Posterior cingulate gyrus (tissue), 11 donors: ENCODE measurements around the gene SAMD5.
A peak's percentile ranks its signal among the peaks of the same experiment; 100 is the strongest.

Experiments
- DNase-seq, 10 donors: peaks; one replicate each; pipeline versions ENCODE4 v3.0.0 to v3.0.0-alpha.2; 2020 to 2021; ENCODE audit warnings: mixed read lengths in 3 of 10
- intact Hi-C: fragments of 100-400 bp; cut with DNase I; formaldehyde crosslinking; loops from one replicate; pipeline ENCODE4 v1.15.1; 2023

SAMD5 gene

GRCh38 chr6:147508042-147508865 is at the start of gene SAMD5:
Gene SAMD5 (plus strand): TSS chr6:147508690. CDS start chr6:147508929, 239 bp downstream.
- intact Hi-C loops = loop anchor here (10.0 kb wide), 4 partner anchors 147 to 1017 kb away; no protein-coding TSS in a partner anchor

GRCh38 chr6:147459780-147460179 is 48.7 kb upstream of the SAMD5 start:
- intact Hi-C loops = no loop called here
- no peak for DNase-seq

More at GRCh38 chr6:147508042-147508865, at the start of gene SAMD5:
- peak in 9 of 10 donors; percentile 30 to 91 (median 43) for DNase-seq

GRCh38 chr6:147463651-147464050 is 44.8 kb upstream of the SAMD5 start:
- intact Hi-C loops = no loop called here
- DNase-seq = no peak

DNA sequence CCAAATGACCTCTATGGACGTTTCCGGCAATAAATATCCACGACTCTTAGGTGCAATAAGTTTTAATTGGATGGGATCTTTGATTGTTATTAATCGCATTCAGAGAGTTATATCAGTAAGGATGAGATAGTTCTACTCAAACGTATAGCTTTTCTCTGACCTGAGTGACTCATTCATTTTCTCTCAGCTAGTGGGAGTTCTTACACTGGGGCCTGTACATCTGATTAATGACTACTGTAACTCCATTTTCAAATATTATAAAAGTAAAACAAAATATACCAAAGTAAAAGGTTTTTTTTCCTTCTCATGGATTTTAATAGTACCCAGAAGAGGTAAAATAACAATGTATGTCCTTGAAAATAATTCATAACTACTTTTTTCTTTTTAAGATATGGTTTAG is 41.1 kb upstream of the SAMD5 start:
- intact Hi-C loops = no loop called here
- no peak for DNase-seq

- intact Hi-C loops = no loop called here
- no peak for DNase-seq
Observed at GRCh38 chr6:147467886-147468285, 40.6 kb upstream of the SAMD5 start.

DNA sequence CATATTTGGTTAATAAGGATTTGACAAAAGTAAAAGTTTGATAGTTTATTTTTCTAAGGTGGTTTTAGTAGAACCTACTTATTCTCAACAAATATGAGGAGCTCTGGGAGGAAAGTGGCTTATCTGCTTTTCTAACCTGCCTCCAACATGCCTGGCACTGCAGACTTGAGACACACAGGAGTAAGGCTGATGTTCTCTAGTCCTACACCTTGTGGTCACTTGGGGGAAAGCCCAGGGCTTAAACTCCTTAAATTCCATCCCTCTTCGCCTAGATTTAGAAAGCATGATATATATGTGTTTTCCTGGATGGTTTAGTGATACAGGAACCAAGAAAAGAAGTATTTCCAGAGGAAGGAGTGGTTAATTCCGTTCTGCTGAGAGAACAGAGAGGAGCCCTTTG is 39.9 kb upstream of the SAMD5 start:
- no peak for DNase-seq
- intact Hi-C loops = no loop called here

DNA sequence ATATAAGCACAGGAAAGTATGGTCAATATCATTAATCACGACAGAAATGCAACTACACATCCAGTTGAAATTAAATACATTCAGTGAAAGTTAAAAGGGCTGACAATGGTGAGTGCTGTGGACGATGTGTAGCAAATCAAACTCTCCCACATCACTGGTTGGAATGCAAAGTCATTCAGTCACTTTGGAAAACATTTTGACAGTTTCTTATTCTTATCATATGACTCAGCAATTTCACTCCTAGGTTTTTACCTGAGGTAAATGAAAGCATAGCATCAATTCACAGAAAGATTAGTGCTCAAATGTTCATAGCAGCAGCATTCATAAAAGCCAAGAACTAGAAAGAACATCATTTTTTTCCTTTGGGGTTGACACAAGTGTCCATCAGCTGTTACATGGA is 28.6 kb upstream of the SAMD5 start:
- DNase-seq = no peak
- intact Hi-C loops = no loop called here

- DNase-seq = no peak
- intact Hi-C loops = no loop called here
Observed at GRCh38 chr6:147486683-147487082, 21.8 kb upstream of the SAMD5 start.

- intact Hi-C loops = no loop called here
- no peak for DNase-seq
Observed at GRCh38 chr6:147497472-147497871, 11.0 kb upstream of the SAMD5 start.

DNA sequence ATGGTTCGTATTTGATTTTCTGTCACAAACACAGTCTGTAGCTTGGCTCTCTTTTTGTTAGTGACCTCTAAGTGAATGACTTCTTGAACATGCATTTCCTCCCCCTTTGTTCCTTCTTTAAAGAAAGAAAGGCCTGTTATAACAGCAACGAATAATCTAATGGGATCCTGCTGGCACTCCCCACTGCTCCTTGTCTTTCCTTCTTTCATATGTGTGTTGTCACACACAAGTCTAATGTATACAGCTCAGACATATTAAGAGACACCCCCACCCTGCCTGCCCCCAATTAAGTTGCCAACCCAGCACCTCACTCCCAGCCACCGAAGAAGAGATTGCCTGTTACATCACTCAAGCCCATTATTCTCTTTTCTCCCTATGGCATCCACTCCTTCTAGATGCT is 4.9 kb upstream of the SAMD5 start:
- no peak for DNase-seq
- intact Hi-C loops = loop anchor here (10.0 kb wide), 4 partner anchors 151 to 1021 kb away; no protein-coding TSS in a partner anchor

DNA sequence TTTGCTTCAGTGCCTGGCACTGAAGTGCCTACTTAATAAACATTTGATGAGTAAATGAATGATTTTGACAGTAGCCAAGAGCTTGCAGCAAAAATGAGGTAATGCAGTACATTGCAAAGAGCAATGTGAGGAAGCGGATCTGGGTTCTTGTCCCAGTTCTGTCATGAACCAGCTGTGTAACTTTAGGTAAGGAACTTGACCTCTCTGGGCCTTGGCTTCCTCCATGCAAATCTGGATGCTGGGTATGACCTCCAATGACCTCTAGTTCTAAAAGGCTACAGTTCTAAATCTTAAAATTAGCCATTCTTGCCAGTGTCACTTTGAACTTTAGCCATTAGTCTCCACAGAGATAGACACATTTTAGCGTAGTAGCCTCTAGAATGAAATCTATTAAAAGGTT is 3.6 kb upstream of the SAMD5 start:
- intact Hi-C loops = loop anchor here (10.0 kb wide), 4 partner anchors 150 to 1020 kb away; no protein-coding TSS in a partner anchor
- no peak for DNase-seq

DNA sequence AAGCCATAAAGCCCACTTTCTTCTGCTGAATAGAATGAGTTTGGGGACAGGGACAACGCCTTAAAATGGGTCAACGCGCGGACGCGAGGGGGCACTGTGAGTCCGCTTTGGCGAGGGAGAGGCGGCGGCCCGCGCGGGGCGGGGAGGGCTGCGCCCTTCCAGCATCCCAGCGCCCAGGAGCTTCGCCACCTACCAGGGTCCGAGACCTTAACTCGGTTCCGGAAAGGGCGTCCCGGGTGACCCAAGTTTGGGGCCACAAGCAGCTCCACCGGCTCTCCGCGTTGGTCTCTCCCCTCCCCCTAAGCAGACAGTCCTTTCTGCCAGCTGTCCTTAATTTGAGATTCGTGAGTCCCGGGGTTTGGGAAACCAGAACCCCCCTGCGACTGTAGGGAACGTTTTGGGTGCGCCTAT is 1.8 kb upstream of the SAMD5 start:
- intact Hi-C loops = loop anchor here (1.0 to 10.0 kb wide), 5 partner anchors 148 to 1018 kb away; no protein-coding TSS in a partner anchor
- DNase-seq = peak; percentile 60 to 96 (median 75)

GRCh38 chr6:147507162-147508041 is 1.1 kb upstream of the SAMD5 start:
- DNase-seq = peak in 1 of 10 donors; percentile 86
- intact Hi-C loops = loop anchor here (10.0 kb wide), 4 partner anchors 147 to 1017 kb away; no protein-coding TSS in a partner anchor

GRCh38 chr6:147508866-147509608 is 547 bp downstream of the SAMD5 start:
- peak in 3 of 10 donors; percentile 9 to 76 (median 67) for DNase-seq
- intact Hi-C loops = loop anchor here (10.0 kb wide), 4 partner anchors 146 to 1016 kb away; no protein-coding TSS in a partner anchor

GRCh38 chr6:147509891-147510290 is 1.4 kb downstream of the SAMD5 start:
- DNase-seq = no peak
- intact Hi-C loops = loop anchor here (10.0 kb wide), 4 partner anchors 145 to 1015 kb away; no protein-coding TSS in a partner anchor

DNA sequence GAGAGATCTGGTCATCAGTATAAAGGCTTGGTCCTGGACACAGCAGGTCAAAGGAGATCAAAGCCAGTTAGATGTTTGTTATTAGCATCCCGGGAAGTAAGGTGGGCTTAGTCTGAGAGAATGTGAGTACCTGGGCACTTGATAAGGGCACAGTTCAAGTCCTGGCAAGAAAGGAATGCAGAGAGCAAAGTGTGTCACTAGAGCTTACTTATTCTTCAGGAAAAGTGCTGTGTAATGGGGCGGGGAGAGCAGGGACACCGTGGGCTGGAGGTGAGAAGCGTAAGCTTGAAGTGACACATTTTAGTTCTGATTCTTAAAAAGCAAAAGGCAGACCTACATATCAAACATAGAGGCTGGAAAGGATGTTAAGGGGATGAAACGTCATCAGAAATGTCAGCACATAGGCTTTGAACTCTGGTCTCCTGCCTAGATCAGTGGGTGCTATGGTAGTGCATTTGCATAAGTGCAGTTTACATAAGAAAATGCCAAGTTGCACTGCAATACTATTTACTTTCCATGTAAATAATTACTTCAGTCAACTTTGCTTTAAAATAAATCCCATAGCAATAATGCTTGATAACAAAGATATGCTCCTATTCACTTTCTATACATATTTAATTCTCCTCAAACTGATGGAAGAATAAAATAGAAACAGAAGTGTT is 2.6 kb downstream of the SAMD5 start:
- intact Hi-C loops = no loop called here
- DNase-seq = no peak

DNA sequence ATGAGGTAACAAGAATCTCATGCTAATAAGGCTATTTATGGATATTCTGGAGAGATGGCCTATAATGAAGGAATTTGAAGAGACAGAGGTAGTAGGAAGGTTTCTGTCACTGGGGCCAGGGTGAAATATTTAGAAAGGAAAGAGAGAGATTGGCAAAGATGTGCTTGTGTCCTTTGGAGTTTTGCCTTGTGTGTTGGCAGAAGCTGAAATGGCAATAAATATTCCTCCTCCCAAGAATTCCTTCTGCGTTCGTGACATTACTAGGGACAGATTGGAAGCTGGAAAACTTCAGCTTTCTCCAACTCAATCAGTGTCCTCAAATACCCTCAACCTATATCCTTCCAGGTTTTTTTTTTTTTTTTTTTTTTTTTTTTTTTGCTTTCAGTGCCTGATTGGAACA is 6.3 kb downstream of the SAMD5 start:
- no peak for DNase-seq
- intact Hi-C loops = no loop called here

GRCh38 chr6:147515327-147515726 is 6.8 kb downstream of the SAMD5 start:
- intact Hi-C loops = no loop called here

DNA sequence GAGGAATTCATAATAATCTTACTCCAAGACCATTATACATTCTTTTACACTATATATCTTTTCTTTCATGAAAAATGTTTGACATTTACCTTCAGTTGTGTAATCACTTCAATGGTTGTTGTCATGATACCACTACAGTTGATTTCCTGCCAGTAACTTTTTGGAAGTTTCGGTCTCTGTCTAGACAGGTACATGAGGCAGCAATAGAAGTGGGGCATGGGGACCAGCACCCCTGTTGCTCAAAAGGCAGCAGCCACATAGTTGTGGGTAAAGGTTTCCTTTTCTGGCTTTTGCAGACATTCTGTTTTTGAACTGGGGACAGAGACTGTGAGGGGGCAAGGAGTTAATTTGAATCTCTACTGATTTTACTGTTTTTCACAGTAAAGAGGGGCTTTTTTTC is 14.1 kb downstream of the SAMD5 start:
- intact Hi-C loops = no loop called here
- no peak for DNase-seq

More at GRCh38 chr6:147515327-147515726, 6.8 kb downstream of the SAMD5 start:
- DNase-seq = no peak
